ENCODE results near the gene PCBP3. TPM values are rescaled to one million over a fixed set of nuclear protein-coding genes. Genes with fewer than 3 reads are reported as not detected.

Gene PCBP3
- total and polyA plus RNA-seq, 2 of the 8 experiments (the other 6 are each of a cell fraction or from before 2014, with no cell fraction given): 3.5 to 6.3 TPM

DNA sequence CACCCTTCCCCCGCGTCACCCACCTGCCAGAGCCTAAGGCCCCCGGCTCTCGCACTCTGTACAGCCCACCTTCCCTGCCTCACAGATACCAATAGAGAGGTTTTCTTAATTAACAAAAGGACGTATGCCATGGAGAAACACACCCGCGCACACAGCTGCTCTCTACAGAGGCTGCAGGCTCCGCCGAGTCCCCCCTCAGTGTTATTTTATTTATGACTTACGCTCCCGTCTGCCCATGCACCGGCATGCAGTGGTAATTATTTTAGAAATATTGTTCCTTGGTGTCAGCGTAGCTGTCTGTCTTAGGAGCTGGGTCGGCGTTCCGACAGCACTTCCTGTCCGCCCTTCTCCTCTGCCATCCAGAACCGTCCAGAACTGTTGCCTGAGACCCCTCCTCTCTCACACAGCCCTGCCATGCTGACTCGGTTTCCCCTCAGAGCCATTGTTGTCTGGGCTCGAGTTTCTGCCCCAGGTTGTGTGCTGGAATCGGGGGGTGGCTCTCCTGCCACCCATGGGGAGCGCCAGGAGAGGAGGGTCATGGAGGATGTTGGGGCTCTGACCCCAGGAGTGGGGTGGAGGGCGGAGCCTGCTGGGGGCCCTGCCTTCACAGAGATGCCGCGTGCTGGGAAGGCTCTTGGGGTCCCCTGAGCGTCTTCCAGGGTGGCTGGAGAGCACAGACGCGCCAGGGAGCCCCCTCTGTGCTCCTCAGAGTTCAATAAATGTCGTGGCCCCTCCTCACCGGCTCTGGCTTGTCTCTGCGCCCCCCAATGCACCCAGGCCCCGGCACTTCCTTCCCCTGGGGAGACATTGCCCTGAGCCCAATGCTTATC lies 298.4 kb downstream of the PCBP3 start:
- FAIRE-seq: no peak
- H3K79me1 ChIP-seq (ENCODE audit: low read depth, low read length): no peaks in the 10 kb centered on the region
- no peaks in the 10 kb centered on the region for H4K20me1 ChIP-seq (replicated peaks in 1 of 2; ENCODE audit: control insufficient read depth in 1 of 2, insufficient read depth in 2 of 2, low read length in 2 of 2)
- TF ChIP-seq ZNF274 (IDR thresholded peaks at IDR 0.05; ENCODE audit: borderline replicate concordance, extremely low read depth, low read length) (no peak), HDAC2 (IDR thresholded peaks at IDR 0.05; ENCODE audit: borderline replicate concordance in 1 of 2, low read depth in 2 of 2, low read length in 2 of 2) (no peak), RAD21 (IDR thresholded peaks at IDR 0.05 in 1 of 2, conservative IDR thresholded peaks at IDR 0.05 in 1 of 2; ENCODE audit: low read depth in 2 of 2, low read length in 2 of 2) (no peak), KDM5A (IDR thresholded peaks at IDR 0.05; ENCODE audit: low read length) (no peak), EP300 (IDR thresholded peaks at IDR 0.05; ENCODE audit: borderline replicate concordance in 1 of 2, low read depth in 2 of 2, low read length in 2 of 2) (no peak), BACH1 (IDR thresholded peaks at IDR 0.05; ENCODE audit: low read length) (no peak), EZH2 (IDR thresholded peaks at IDR 0.05; ENCODE audit: low read depth, low read length, severe bottlenecking) (no peak), SIRT6 (IDR thresholded peaks at IDR 0.05; ENCODE audit: low read length) (no peak), PHF8 (conservative IDR thresholded peaks at IDR 0.05; ENCODE audit: low read depth, low read length) (no peak), ASH2L (IDR thresholded peaks at IDR 0.05; ENCODE audit: low read length) (no peak)

More for the DNA sequence above, 298.4 kb downstream of the PCBP3 start:
- no peak overlapping the region for H2BK12ac ChIP-seq (ENCODE audit: low read depth, low read length)
- no peak overlapping the region for H3K9ac ChIP-seq (replicated peaks in 1 of 4; ENCODE audit: extremely low read depth in 1 of 4, low read depth in 3 of 4, low read length in 3 of 4)
- H2BK120ac ChIP-seq (replicated peaks; ENCODE audit: low read depth, low read length): no peak overlapping the region
- no peak overlapping the region for H2BK5ac ChIP-seq (ENCODE audit: low read depth, low read length)
- H3K4me3 ChIP-seq (ENCODE audit: extremely low read depth in 1 of 4, insufficient read depth in 2 of 4, low read depth in 3 of 4, low read length in 4 of 4): no peak overlapping the region
- no peak overlapping the region for H4K91ac ChIP-seq (replicated peaks; ENCODE audit: insufficient read length, low read length)
- no peak overlapping the region for H3K27ac ChIP-seq (ENCODE audit: low read depth, low read length)
- POLR2A ChIA-PET (ENCODE audit: partially characterized antibody): no interaction called here
- 92% methylated on average over 32 of the region's 32 CpGs; no CpG with 5 or more reads in 1 of the 2 experiments for WGBS, 2 experiments (ENCODE audit: extremely low coverage in 1 of 2, insufficient coverage in 1 of 2, insufficient read length in 1 of 2, insufficient replicate concordance in 2 of 2, low coverage in 1 of 2, low lambda C conversion rate in 2 of 2, missing lambda C conversion rate in 1 of 2)
- no peak overlapping the region for H3K18ac ChIP-seq (ENCODE audit: extremely low read depth, low read length)
- no peak for DNase-seq (ENCODE audit: low read depth in 1 of 2, low spot score in 2 of 2)
- H3K4ac ChIP-seq (replicated peaks; ENCODE audit: insufficient read length, low read depth, low read length): no peak overlapping the region
- no peaks in the 10 kb centered on the region for H3K4me1 ChIP-seq (replicated peaks in 1 of 4; ENCODE audit: control insufficient read depth in 3 of 4, insufficient read depth in 4 of 4, low read length in 3 of 4)
- no peak overlapping the region for H3K4me2 ChIP-seq (ENCODE audit: insufficient read depth in 1 of 2, low read depth in 2 of 2, low read length in 2 of 2)
- H3K9me3 ChIP-seq (ENCODE audit: insufficient read depth in 2 of 2, low read depth in 1 of 2, low read length in 1 of 2): peaks cover 8 to 39% of the 10 kb centered on the region in 2 experiments
- no peak overlapping the region for H2BK15ac ChIP-seq (ENCODE audit: low read length)
- H3K23me2 ChIP-seq (ENCODE audit: low read depth, low read length): no peaks in the 10 kb centered on the region
- no peak overlapping the region for H2BK20ac ChIP-seq (ENCODE audit: low read length)
- no peaks in the 10 kb centered on the region for H3K79me2 ChIP-seq (ENCODE audit: control insufficient read depth in 1 of 2, insufficient read depth in 2 of 2, low read length in 2 of 2)
- H3K36me3 ChIP-seq (ENCODE audit: control insufficient read depth in 2 of 4, insufficient read depth in 4 of 4, low read length in 3 of 4): no peaks in the 10 kb centered on the region
- peaks cover 0 to 3% (median 0%) of the 10 kb centered on the region in 4 experiments; a peak in 1 of 7 replicates for H3K27me3 ChIP-seq (replicated peaks in 1 of 4; ENCODE audit: control insufficient read depth in 3 of 4, extremely low read depth in 1 of 4, insufficient read depth in 3 of 4, low read length in 3 of 4)
- H3K14ac ChIP-seq (ENCODE audit: insufficient read length): no peak overlapping the region
- no peak overlapping the region for H2AK5ac ChIP-seq (ENCODE audit: low read depth, low read length)
- H2AFZ ChIP-seq (ENCODE audit: low read length): no peak overlapping the region
- H4K8ac ChIP-seq (ENCODE audit: extremely low read depth, insufficient read depth, low read length): no peak overlapping the region
- no peak overlapping the region for H3K56ac ChIP-seq (replicated peaks; ENCODE audit: insufficient read length, low read depth, low read length)
- CTCF ChIA-PET (ENCODE audit: partially characterized antibody): no interaction called here
- no peak overlapping the region for H3K23ac ChIP-seq (ENCODE audit: insufficient read length)
- H4K5ac ChIP-seq (ENCODE audit: insufficient read length, low read depth, low read length): no peak overlapping the region
